Upper lobe of right lung (tissue), 1 donor: Measurements from ENCODE around the gene KIAA0930. TPM values are rescaled to one million over a fixed set of nuclear protein-coding genes. Genes with fewer than 3 reads are reported as not detected.
"Not testable (repeated sequence)": the region's sequence is repeated elsewhere in the genome, so short reads cannot be mapped to it uniquely, and the experiment has no call there.

Experiments
- ATAC-seq: fragments of 200-7000 bp; cut with Tn5 transposase; one replicate; pipeline ENCODE4 v1.9.1; 2020; ENCODE audit warnings: mild to moderate bottlenecking, moderate library complexity
- DNase-seq: peaks from one replicate; pipeline ENCODE4 v3.0.0-alpha.2; 2020
- H3K27ac ChIP-seq: fragments of 200-600 bp; one replicate; pipeline ENCODE4 v1.8.0; 2022
- H3K27me3 ChIP-seq: fragments of 200-600 bp; one replicate; pipeline ENCODE4 v1.8.0; 2022; ENCODE audit warnings: mild to moderate bottlenecking
- H3K36me3 ChIP-seq: fragments of 200-600 bp; one replicate; pipeline ENCODE4 v1.8.0; 2022
- H3K4me1 ChIP-seq: fragments of 200-600 bp; one replicate; pipeline ENCODE4 v1.8.0; 2022
- H3K4me3 ChIP-seq: fragments of 200-600 bp; one replicate; pipeline ENCODE4 v1.8.0; 2022; ENCODE audit warnings: mild to moderate bottlenecking
- H3K9me3 ChIP-seq: fragments of 200-600 bp; one replicate; pipeline ENCODE4 v1.8.0; 2022
- intact Hi-C: fragments of 100-400 bp; cut with DNase I; formaldehyde crosslinking; loops from one replicate; pipeline ENCODE4 v1.11.0; 2022
- total RNA-seq: library from RNA; stranded (reverse); fragmentation: NEBNext Ultra II Directional; extraction: Animal tissue kit (Norgen Biotek cat#: 25700); gene quantifications from one replicate; pipeline ENCODE4 v1.2.1, GENCODE V29; 2021
- TF ChIP-seq, protein P1 (sequence below): fragments of 200-600 bp; IDR thresholded peaks from one replicate; pipeline ENCODE4 v1.8.0; 2022; ENCODE audit warnings: antibody characterized with exemption
- donor health status: DM: no; HTN: yes; CAD: no; lungs with severe emphysema.

The KIAA0930 gene
- total RNA-seq, 1 donor from 2014 or later, result 79.5 TPM

- Histone ChIP-seq H3K27me3 (no peaks in the 10 kb centered on the region), H3K36me3 (no peaks in the 10 kb centered on the region), H3K4me1 (peaks cover 18% of the 10 kb centered on the region), H3K27ac (no peak overlapping the region), H3K4me3 (no peak overlapping the region), H3K9me3 (no peaks in the 10 kb centered on the region)
- ATAC-seq (no peak), DNase-seq (no peak)
- intact Hi-C loops, result no loop called here
- TF ChIP-seq, protein P1, sequence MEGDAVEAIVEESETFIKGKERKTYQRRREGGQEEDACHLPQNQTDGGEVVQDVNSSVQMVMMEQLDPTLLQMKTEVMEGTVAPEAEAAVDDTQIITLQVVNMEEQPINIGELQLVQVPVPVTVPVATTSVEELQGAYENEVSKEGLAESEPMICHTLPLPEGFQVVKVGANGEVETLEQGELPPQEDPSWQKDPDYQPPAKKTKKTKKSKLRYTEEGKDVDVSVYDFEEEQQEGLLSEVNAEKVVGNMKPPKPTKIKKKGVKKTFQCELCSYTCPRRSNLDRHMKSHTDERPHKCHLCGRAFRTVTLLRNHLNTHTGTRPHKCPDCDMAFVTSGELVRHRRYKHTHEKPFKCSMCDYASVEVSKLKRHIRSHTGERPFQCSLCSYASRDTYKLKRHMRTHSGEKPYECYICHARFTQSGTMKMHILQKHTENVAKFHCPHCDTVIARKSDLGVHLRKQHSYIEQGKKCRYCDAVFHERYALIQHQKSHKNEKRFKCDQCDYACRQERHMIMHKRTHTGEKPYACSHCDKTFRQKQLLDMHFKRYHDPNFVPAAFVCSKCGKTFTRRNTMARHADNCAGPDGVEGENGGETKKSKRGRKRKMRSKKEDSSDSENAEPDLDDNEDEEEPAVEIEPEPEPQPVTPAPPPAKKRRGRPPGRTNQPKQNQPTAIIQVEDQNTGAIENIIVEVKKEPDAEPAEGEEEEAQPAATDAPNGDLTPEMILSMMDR, result no peak
Observed at GRCh38 chr22:45259754-45260394, 19.2 kb upstream of the KIAA0930 start.

DNA sequence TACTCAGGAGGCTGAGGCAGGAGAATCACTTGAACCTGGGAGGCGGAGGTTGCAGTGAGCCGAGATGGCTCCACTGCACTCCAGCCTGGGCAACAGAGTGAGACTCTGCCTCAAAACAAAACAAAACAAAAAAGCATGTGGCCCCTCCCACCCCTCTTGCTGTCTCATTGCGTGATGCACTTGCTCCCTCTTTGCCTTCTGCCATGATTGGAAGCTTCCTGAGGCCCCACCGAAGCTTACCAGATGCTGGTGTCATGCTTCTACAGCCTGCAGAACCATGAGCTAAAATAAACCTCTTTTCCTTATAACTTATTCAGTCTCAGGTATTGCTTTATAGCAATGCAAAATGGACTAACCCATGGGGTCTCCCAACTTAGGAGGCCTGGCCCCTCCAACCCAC is 17.2 kb upstream of the KIAA0930 start:
- H3K27ac ChIP-seq, H3K4me1 ChIP-seq, H3K4me3 ChIP-seq, intact Hi-C loops, H3K36me3 ChIP-seq, H3K27me3 ChIP-seq, ATAC-seq, DNase-seq, H3K9me3 ChIP-seq: not testable (repeated sequence)

DNA sequence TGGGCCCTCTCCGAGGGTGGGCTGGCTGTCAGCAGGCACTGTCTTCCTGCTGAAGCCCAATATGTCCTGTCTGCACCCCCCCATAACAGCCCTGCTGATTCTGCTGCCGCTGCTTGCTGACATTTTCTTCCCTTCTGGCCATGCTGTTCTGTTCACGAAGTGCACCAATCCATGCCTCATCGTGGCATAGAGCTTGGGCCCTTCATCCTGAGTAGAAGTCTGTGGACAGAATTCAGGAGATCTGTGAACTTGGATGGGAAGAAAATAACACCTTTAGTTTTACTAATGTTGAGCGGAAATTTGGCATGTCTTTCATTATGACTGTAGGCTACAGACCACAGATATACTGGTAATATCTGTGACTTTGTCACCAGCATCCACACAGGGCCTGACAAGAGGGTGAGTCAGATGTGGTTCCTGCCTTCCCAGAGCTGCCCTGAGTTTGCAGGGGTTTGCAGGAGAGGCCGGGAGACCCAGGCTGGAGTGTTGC is 14.1 kb upstream of the KIAA0930 start:
- no peak for ATAC-seq
- Histone ChIP-seq H3K36me3 (no peaks in the 10 kb centered on the region), H3K27ac (no peak overlapping the region), H3K27me3 (no peaks in the 10 kb centered on the region), H3K4me3 (no peak overlapping the region), H3K9me3 (no peaks in the 10 kb centered on the region), H3K4me1 (no peaks in the 10 kb centered on the region)
- intact Hi-C loops, result no loop called here
- DNase-seq, result no peak
- TF ChIP-seq, protein P1, result no peak

GRCh38 chr22:45254388-45254787 is 13.7 kb upstream of the KIAA0930 start:
- H3K4me3 ChIP-seq, result no peak overlapping the region
- H3K36me3 ChIP-seq, result no peaks in the 10 kb centered on the region
- no peaks in the 10 kb centered on the region for H3K27me3 ChIP-seq
- TF ChIP-seq, protein P1, result no peak
- ATAC-seq, result no peak
- H3K27ac ChIP-seq, result no peak overlapping the region
- H3K9me3 ChIP-seq, result no peaks in the 10 kb centered on the region
- DNase-seq, result no peak
- intact Hi-C loops, result no loop called here
- H3K4me1 ChIP-seq, result no peaks in the 10 kb centered on the region

- no peaks in the 10 kb centered on the region for H3K9me3 ChIP-seq
Observed at GRCh38 chr22:45253039-45253641, 12.4 kb upstream of the KIAA0930 start.

GRCh38 chr22:45251825-45252224 is 11.1 kb upstream of the KIAA0930 start:
- TF ChIP-seq, protein P1, result no peak

More at GRCh38 chr22:45253039-45253641, 12.4 kb upstream of the KIAA0930 start:
- DNase-seq (no peak), ATAC-seq (no peak)
- no peak overlapping the region for H3K4me3 ChIP-seq
- no peaks in the 10 kb centered on the region for H3K27me3 ChIP-seq
- TF ChIP-seq, protein P1, result no peak
- H3K4me1 ChIP-seq, result no peaks in the 10 kb centered on the region
- H3K27ac ChIP-seq, result no peak overlapping the region
- intact Hi-C loops, result no loop called here
- no peaks in the 10 kb centered on the region for H3K36me3 ChIP-seq

More at GRCh38 chr22:45251825-45252224, 11.1 kb upstream of the KIAA0930 start:
- ATAC-seq (no peak), DNase-seq (no peak)
- Histone ChIP-seq H3K36me3 (no peaks in the 10 kb centered on the region), H3K27ac (no peak overlapping the region), H3K4me3 (no peak overlapping the region), H3K9me3 (no peaks in the 10 kb centered on the region), H3K27me3 (no peaks in the 10 kb centered on the region), H3K4me1 (peaks cover under 1% of the 10 kb centered on the region)
- intact Hi-C loops, result no loop called here
